Endothelial cell of umbilical vein (primary cell): ENCODE measurements around the gene DGCR6.
"Not testable (repeated sequence)": the region's sequence is repeated elsewhere in the genome, so short reads cannot be mapped to it uniquely, and the experiment has no call there.

Source experiments
- GATA2 ChIP-seq: IDR thresholded peaks from 2 replicates; pipeline ENCODE4 v1.7.0; 2011; ENCODE audit warnings: low read depth, mild to moderate bottlenecking, moderate library complexity, mixed read lengths, low read length; ENCODE audit not compliant: insufficient read length, insufficient read depth
- MAX ChIP-seq: IDR thresholded peaks from 2 replicates; pipeline ENCODE4 v1.6.1; 2011; ENCODE audit not compliant: insufficient read depth, insufficient read length

DNA sequence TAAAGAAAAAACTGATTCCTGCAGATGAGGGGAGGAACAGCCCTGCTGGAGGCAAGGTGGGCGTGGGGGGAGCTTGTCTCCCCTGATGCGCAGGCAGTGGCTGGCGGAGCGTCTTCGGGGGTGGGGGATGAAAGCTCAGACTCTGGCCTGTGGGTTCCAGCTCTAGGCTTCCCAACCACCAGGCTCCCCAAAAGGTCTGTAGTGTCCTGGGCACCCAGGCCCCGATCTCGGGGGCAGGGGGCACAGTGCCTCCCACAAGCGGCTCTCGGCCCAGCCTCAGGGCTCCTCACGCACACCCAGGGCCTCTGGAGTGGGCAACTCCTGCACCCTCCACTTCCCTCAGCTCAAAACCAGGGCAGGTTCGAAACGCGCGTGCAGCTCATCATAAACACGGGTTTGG is 50.8 kb downstream of the DGCR6 start:
- TF ChIP-seq GATA2, MAX: not testable (repeated sequence)
